Measurements from ENCODE around the gene FGF12. TPM values are rescaled to one million over a fixed set of nuclear protein-coding genes. Genes with fewer than 3 reads are reported as not detected.

The FGF12 gene
- total RNA-seq, 2 experiments from 2014 or later, result not detected

DNA sequence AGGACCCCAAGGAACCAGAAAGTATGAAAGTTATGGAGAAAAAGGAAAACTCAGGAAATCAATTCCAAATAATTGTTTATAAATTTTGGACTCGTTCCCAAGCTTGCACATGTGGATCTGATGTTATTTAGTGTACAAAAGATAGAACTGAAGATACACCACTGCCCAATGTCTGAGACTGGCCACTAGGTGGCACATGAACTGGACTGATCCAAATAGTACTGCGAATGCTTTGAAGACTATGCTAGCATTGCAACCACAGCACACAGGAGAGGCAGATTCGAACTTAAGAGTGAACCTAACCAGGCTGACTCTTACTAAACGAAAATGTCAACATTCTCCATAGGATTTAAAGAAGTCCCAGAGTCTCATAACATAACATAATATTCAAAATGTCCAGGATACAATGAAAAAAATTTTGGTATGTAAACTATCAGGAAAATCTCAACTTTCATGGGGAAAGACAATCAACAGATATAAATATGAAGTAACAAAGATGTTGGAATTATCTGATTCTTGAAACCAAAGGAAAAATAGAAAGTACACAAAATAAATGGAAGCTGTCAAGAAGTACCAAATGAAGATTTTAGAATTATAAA, 596.7 kb downstream of the FGF12 start:
- H3K27me3 Mint-ChIP-seq, result no peaks in the 10 kb centered on the region
- TF ChIP-seq, protein P1, sequence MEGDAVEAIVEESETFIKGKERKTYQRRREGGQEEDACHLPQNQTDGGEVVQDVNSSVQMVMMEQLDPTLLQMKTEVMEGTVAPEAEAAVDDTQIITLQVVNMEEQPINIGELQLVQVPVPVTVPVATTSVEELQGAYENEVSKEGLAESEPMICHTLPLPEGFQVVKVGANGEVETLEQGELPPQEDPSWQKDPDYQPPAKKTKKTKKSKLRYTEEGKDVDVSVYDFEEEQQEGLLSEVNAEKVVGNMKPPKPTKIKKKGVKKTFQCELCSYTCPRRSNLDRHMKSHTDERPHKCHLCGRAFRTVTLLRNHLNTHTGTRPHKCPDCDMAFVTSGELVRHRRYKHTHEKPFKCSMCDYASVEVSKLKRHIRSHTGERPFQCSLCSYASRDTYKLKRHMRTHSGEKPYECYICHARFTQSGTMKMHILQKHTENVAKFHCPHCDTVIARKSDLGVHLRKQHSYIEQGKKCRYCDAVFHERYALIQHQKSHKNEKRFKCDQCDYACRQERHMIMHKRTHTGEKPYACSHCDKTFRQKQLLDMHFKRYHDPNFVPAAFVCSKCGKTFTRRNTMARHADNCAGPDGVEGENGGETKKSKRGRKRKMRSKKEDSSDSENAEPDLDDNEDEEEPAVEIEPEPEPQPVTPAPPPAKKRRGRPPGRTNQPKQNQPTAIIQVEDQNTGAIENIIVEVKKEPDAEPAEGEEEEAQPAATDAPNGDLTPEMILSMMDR (IDR thresholded peaks at IDR 0.05), result peak; percentile 57
- H3K36me3 Mint-ChIP-seq (ENCODE audit: low read depth), result no peaks in the 10 kb centered on the region
- no peaks in the 10 kb centered on the region for H3K9me3 Mint-ChIP-seq
- no peak overlapping the region for H3K27ac Mint-ChIP-seq
- DNase-seq (peak; percentile 19), ATAC-seq (no peak)
- intact Hi-C loops (cut with micrococcal nuclease), result no loop called here
- CTCF ChIA-PET, result interaction anchor here (1.0 kb wide), 2 partner anchors 15 to 306 kb away, joined by 3 to 4 read pairs; no protein-coding TSS in a partner anchor
- no peaks in the 10 kb centered on the region for H3K4me1 Mint-ChIP-seq (ENCODE audit: low read depth)
- H3K4me3 Mint-ChIP-seq, result no peak overlapping the region
- POLR2A ChIA-PET, result no interaction called here

DNA sequence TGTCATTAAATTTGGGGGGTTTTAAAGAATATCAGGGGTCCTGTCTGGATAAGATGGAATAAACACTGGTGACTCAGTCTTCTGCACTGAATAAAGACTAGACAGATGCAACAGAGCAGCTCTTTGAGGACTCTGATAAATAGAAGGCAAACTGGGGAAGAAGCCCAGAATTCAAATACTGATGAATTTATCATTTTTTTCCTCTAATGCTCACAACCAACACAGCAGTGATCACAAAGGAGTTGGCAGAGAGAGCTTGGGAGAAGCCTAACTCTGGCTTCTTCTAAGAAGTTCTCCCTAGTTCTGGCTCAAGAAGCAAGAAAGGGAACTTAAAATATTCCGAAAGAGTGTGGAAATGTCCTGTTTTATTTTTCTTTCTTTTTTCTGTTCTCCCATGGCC, 597.8 kb downstream of the FGF12 start:
- TF ChIP-seq, protein P1 (IDR thresholded peaks at IDR 0.05), result no peak
- Mint-ChIP-seq H3K36me3 (ENCODE audit: low read depth) (no peaks in the 10 kb centered on the region), H3K27me3 (no peaks in the 10 kb centered on the region), H3K9me3 (no peaks in the 10 kb centered on the region), H3K4me1 (ENCODE audit: low read depth) (no peaks in the 10 kb centered on the region), H3K27ac (no peak overlapping the region), H3K4me3 (no peak overlapping the region)
- ATAC-seq (no peak), DNase-seq (no peak)
- ChIA-PET CTCF (interaction anchor here (1.0 kb wide), 1 partner anchor 14 kb away, joined by 4 read pairs; no protein-coding TSS in a partner anchor), POLR2A (no interaction called here)
- intact Hi-C loops (cut with micrococcal nuclease), result no loop called here

DNA sequence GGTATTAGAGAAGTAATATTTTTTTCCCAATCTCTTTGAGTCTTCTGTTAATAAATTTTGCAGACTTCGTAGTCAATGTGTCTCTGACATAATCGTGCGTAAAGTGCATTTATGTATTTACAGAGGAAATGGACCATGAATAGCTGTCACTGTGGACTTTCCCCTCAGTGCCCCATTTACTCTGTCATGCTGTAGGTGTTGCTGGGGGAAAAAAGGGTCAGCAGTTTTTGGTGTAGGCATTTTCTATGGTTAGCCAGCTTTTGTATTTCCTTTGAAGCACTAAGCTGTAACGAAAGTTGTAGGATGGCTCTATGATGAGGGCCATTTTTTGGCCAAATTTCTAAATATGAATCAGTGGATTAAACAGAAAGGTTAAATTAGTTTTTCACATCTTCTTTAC, 598.4 kb downstream of the FGF12 start:
- POLR2A ChIA-PET, result no interaction called here
- Mint-ChIP-seq H3K27ac (no peak overlapping the region), H3K9me3 (no peaks in the 10 kb centered on the region), H3K4me3 (no peak overlapping the region), H3K27me3 (no peaks in the 10 kb centered on the region), H3K36me3 (ENCODE audit: low read depth) (no peaks in the 10 kb centered on the region), H3K4me1 (ENCODE audit: low read depth) (no peaks in the 10 kb centered on the region)
- DNase-seq (no peak), ATAC-seq (no peak)
- intact Hi-C loops (cut with micrococcal nuclease), result no loop called here
- CTCF ChIA-PET, result no interaction called here
- TF ChIP-seq, protein P1 (IDR thresholded peaks at IDR 0.05), result no peak

DNA sequence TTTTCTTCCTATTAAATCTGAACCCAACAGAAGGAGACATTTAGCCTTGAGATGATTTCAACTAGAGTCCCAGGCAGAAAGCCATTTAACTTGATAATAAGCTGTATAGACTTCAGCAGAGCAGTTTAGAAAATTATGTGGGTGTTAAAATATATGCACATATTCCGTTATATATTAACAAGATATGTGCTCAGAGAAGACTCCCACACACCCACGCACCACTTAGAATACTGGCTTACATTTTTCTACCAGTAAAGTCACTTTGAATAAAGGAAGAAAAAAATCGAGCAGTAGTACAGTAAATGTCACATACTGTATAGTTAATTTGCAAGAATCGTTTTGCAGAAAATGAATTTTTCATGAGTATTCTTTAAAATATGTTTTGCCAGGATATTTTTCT, 599.3 kb downstream of the FGF12 start:
- ChIA-PET POLR2A (no interaction called here), CTCF (no interaction called here)
- TF ChIP-seq, protein P1 (IDR thresholded peaks at IDR 0.05), result no peak
- intact Hi-C loops (cut with micrococcal nuclease), result no loop called here
- H3K4me3 Mint-ChIP-seq, result no peak overlapping the region
- no peaks in the 10 kb centered on the region for H3K4me1 Mint-ChIP-seq (ENCODE audit: low read depth)
- H3K9me3 Mint-ChIP-seq, result no peaks in the 10 kb centered on the region
- H3K36me3 Mint-ChIP-seq (ENCODE audit: low read depth), result no peaks in the 10 kb centered on the region
- no peaks in the 10 kb centered on the region for H3K27me3 Mint-ChIP-seq
- no peak overlapping the region for H3K27ac Mint-ChIP-seq
- DNase-seq (no peak), ATAC-seq (no peak)

DNA sequence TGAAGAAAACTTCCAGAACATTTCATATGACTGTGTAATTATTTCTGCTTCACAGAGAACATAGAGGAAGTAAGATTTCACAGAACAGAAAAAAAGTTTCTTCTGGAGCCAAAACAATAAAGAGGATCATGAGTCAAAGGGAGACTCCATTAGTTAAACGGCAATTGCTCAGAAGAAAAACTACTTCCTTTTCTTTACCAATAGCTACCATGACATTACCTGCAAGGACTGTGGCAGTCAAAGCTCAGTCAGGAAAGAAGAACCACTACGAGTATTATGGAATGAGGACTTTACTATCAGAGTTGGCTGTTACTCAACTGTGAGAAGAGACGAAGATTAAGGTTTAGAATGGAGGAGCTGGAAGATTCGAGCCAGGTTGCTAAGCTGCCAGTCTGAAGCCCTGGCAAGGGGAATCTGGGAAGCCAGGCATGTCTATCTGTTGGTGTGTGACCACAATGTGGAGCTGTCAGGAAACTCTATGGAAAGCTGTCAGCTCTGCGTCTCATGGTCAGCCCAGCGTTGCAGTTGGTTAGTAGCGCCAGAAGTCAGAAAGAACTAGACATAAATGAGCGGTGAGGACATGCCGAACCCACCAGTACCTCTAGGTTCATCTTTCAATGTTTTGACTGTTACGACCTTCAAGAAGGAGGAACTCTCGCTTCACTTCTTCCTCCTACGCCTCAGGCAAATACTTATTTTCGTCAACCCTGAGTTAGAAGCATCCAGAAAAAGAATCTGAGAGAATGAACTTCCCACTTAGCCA, 604.3 kb downstream of the FGF12 start:
- no peak overlapping the region for H3K27ac Mint-ChIP-seq
- POLR2A ChIA-PET, result no interaction called here
- H3K9me3 Mint-ChIP-seq, result peaks cover 2% of the 10 kb centered on the region
- no peaks in the 10 kb centered on the region for H3K4me1 Mint-ChIP-seq (ENCODE audit: low read depth)
- H3K27me3 Mint-ChIP-seq, result no peaks in the 10 kb centered on the region
- H3K36me3 Mint-ChIP-seq (ENCODE audit: low read depth), result no peaks in the 10 kb centered on the region
- DNase-seq (no peak), ATAC-seq (no peak)
- intact Hi-C loops (cut with micrococcal nuclease), result no loop called here
- CTCF ChIA-PET, result no interaction called here
- no peak overlapping the region for H3K4me3 Mint-ChIP-seq
- TF ChIP-seq, protein P1 (IDR thresholded peaks at IDR 0.05), result no peak

All from activated CD8-positive, alpha-beta T cell treated with anti-CD3 and anti-CD28 coated beads for 36 hours (primary cell).